Ramos (cell line): Measurements from ENCODE around the gene GPR39.

Source experiments
- in situ Hi-C: fragments of 300-500 bp; cut with MboI; formaldehyde crosslinking; loops from one replicate; pipeline ENCODE4 v1.14.3; 2022; ENCODE audit warnings: low sequenced_read_pairs; ENCODE audit not compliant: unreplicated experiment

GPR39 gene

GRCh38 chr2:132621131-132621875, 204.7 kb downstream of the GPR39 start:
- in situ Hi-C loops = no loop called here

- in situ Hi-C loops = no loop called here
Measured at GRCh38 chr2:132623096-132623839, 206.7 kb downstream of the GPR39 start.

GRCh38 chr2:132627536-132627935, 210.9 kb downstream of the GPR39 start:
- in situ Hi-C loops = no loop called here

GRCh38 chr2:132632000-132632649, 215.5 kb downstream of the GPR39 start:
- in situ Hi-C loops = no loop called here

GRCh38 chr2:132633635-132634034, 217.0 kb downstream of the GPR39 start:
- in situ Hi-C loops = no loop called here

- in situ Hi-C loops = no loop called here
Measured at GRCh38 chr2:132636346-132636745, 219.7 kb downstream of the GPR39 start.

GRCh38 chr2:132638313-132639040, 221.9 kb downstream of the GPR39 start:
- in situ Hi-C loops = no loop called here

- in situ Hi-C loops = no loop called here
Measured at GRCh38 chr2:132640116-132640515, 223.5 kb downstream of the GPR39 start.

GRCh38 chr2:132641819-132642218, 225.2 kb downstream of the GPR39 start:
- in situ Hi-C loops = no loop called here

- in situ Hi-C loops = no loop called here
Measured at GRCh38 chr2:132642415-132642814, 225.8 kb downstream of the GPR39 start.

GRCh38 chr2:132645176-132645575, 228.6 kb downstream of the GPR39 start:
- in situ Hi-C loops = no loop called here

- in situ Hi-C loops = no loop called here
Measured at GRCh38 chr2:132645722-132646539, 229.3 kb downstream of the GPR39 start.

- in situ Hi-C loops = no loop called here
Measured at GRCh38 chr2:132646540-132647108, 230.0 kb downstream of the GPR39 start.

GRCh38 chr2:132651115-132652045, 234.8 kb downstream of the GPR39 start:
- in situ Hi-C loops = no loop called here

- in situ Hi-C loops = no loop called here
Measured at GRCh38 chr2:132652474-132652873, 235.9 kb downstream of the GPR39 start.

GRCh38 chr2:132654335-132654734, 237.7 kb downstream of the GPR39 start:
- in situ Hi-C loops = no loop called here

GRCh38 chr2:132654968-132655367, 238.4 kb downstream of the GPR39 start:
- in situ Hi-C loops = no loop called here

- in situ Hi-C loops = no loop called here
Measured at GRCh38 chr2:132656266-132656975, 239.8 kb downstream of the GPR39 start.
